HG03520 (cell line): ENCODE results near the gene DIP2C.
"Not testable (repeated sequence)": the region's sequence is repeated elsewhere in the genome, so short reads cannot be mapped to it uniquely, and the experiment has no call there.

Experiments used
- ATAC-seq: cut with Tn5 transposase; IDR thresholded peaks from one replicate; pipeline ENCODE4 v1.9.1; 2021; ENCODE audit warnings: mild to moderate bottlenecking, moderate library complexity; ENCODE audit not compliant: unreplicated experiment

The DIP2C gene

GRCh38 chr10:584497-585290, 104.8 kb downstream of the DIP2C start:
- ATAC-seq, result not testable (repeated sequence)

GRCh38 chr10:583433-583832, 106.0 kb downstream of the DIP2C start:
- ATAC-seq, result no peak

DNA sequence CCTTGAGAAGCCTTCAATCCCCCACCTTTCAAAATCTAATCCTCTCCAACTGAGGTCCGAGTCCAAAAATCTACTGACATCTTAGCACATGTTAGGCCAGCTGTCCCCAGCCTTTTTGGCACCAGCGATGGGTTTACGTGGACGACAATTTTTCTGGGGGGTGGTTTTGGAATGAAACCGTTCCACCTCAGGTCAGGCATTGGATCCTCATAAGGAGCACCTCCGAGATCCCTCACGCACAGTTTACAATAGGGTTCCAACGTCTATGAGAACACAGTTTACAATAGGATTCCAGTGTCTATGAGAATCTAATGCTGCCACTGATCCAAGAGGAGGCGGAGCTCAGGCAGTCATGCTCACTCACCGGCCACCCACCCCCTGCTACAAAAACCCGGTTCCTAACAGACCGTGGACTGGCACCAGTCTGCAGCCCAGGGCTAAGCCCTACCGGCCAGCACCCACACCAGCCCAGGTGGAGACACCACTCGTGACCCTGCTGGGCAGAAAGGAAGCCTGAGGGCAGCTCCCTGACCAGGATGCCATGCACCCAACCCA, 107.6 kb downstream of the DIP2C start:
- no peak for ATAC-seq

DNA sequence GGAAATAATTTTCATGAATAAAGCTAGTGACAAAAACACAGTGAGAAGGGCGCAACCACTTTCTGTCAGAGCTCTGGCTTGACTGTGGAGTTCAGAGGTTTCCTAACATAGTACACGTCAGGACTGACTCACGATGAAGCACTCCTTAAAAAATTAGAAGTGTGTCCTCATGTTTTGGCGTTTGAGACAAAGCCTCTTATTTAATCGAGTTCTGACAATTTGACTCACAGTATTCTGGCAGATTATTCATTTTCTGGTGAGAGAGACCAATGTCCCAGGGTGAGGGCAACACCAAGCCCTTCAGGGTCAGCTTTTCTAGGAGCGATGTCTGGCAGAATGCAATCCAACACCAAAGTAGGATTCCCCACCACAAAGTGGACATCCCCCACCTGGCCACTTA, 108.7 kb downstream of the DIP2C start:
- no peak for ATAC-seq

- no peak for ATAC-seq
Measured at GRCh38 chr10:576130-576465, 113.4 kb downstream of the DIP2C start.

- ATAC-seq, result no peak
Measured at GRCh38 chr10:575402-576129, 113.9 kb downstream of the DIP2C start.

GRCh38 chr10:572696-573095, 116.8 kb downstream of the DIP2C start:
- ATAC-seq, result no peak

DNA sequence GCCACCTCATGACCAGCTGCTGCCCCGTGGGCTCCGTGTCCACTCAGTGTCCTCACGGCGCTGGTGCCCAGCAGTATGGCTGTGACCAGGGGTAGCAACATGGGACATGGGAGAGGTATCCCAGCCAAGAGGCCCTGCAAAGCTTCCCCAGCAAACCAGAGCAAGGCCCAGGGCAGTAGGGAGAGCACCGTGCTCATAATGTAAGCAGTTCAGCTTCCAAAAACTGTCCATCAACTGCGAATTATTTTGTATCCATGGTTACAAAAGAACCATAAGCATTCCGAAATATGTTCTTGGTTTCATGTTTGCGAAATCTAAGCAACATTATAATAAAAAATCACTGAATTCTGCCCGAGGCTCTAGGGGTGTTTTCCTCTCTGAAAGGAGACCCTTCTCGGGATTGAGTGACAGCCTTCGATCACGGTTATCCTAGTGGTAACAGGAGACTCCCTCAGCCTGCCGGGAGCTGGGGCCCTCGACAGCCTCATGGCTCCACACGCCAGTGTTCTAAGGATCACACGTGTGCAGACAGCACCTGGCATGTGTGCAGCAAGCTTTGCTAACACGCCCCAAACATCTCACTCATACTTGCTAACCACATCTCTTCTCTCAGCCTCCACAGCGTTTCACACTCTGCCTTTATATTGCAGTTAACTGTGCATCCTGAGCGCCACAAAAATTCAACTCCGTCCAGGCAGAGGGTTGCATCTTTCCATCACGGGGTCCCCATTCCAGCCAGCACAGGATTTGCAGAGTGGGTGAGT, 117.6 kb downstream of the DIP2C start:
- no peak for ATAC-seq

DNA sequence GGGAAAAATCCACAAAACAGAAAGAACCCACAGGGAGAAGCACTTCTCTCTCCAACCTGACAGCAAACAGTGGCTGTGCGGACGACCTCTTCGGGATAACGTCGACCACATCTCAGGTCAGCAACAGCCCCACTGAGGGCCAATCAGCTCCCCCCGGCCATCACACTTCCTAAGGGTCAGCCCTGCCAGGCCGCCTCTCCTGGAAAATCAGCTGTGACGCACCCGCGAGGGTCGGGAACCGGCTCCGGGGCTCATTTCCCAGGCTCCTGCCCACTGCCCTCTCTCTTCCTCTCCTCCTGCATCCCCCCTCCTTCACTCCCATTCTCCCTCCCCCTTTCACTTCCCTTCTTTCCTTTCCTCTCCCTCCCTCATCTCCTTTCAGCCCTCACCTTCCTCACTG, 118.3 kb downstream of the DIP2C start:
- ATAC-seq, result no peak

DNA sequence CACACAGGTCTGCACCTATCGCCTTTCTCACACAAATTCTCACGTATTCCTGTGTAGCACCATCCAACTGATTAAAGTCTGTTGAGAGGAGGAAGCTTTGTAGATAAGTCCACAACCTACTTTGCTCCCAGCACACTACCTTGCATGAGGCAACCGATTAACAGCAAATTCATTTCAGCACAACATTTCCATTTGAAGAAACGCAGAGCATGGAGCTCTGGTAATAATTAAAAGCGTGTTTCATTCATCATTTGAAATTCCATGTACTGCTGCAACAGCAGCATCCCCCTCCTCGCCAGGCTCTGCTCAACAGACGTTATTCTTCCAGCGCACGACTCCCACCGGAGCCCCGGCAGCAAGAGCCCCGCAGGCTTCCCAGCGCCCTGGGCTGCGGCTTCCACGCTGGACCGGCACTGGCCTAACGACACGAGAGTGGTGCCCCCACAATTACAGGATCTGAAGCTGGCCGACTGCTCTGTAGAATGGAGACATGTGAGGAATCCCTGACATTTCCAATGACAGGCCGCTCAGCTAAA, 118.8 kb downstream of the DIP2C start:
- ATAC-seq, result no peak

DNA sequence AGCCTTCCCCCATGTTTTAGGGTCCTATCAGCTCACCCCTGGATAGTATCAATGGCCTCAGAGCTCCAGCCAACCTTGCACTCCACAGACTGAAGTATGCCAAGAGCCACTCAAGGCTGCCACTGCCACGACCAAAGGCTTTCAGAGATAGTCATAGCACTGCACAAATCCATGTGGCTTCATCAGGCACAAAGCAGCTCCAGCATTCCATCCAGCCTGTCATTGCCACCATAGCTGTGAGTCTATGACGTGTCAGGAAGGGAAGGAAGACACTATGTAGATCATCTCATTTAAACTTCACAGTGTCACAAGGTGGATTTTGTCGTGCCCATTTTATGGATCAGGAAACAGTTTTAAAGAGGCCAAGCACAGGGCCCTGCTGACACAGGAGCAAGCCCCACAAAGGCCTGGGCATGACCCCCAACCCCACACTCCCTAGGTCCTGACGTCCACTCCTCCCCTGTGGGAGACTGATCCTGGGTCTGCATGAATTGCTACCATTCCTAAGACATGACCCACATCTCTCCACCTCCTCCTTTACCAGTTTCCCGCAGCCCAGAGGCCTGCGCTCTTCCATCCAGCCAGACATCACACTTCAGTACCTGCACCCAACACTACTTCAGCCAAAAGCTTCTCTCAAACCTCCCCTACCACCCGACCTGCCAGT, 119.4 kb downstream of the DIP2C start:
- no peak for ATAC-seq

DNA sequence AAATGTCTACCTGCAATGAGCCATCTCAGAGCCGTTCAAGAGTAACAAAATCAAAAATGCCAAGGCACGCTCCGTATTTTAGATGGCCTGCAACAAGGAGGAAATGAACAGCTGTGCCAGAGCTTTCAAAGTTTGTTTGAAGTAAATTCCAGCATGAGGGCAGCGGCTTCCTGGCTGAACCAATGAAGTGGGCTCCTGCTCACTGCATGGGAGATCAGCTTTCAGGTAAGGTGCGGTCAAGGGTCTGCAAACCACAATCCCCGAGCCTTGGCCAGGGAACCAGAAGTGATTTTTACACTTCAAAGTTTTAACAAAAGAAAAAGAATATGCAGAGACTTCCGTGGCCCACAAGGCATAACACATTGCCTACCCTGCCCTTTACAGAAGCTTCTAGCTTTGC, 120.6 kb downstream of the DIP2C start:
- ATAC-seq, result no peak

- ATAC-seq, result no peak
Measured at GRCh38 chr10:567869-568268, 121.6 kb downstream of the DIP2C start.

DNA sequence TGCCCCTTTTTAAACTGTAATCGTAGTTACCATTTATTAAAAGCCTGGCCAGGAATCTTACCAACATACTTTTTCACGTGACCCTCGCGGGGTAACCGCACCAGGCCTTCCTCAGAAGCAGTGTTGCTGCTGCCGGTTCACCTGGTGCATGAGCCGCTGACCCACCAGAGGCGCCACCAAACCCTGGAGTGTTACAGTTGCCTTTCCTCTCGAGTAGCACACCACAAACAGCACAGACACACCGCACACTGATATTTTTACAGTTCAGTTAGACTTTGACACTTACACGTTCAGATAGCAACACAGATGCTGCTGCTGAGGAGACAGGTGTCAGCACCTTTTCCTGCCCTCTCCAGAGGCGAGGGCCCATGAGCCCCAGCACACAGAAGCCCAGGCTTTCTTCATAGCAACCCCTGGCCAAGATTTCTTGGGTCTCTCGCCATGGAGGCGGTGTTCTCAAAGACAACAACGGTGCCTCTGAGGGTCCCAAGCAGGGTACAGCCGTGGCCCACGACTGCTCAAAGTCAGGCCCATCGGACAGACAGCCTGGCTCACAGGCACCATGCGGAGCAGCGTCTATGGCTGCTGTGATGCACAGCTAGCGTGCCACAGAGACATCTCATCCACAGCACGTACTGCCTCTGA, 123.1 kb downstream of the DIP2C start:
- ATAC-seq, result no peak

DNA sequence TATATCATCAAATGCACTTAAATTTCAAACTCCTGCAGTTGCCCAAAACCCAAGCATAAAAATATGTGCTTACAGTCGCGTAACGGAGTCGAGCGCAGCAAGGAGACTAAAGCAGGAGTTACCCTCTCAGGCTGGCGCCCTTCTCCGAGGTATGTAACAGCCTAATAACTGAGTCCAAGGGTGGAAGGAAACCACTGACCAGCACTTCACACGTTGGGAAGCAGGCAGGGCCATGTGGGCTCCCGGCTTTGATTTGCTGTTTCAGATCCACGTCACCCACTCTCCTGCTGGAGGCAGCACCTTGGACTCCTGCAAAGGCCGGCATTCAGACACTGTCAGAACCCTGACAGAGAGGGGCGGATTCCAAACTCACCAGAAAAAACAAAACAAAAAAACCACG, 123.8 kb downstream of the DIP2C start:
- no peak for ATAC-seq

- no peak for ATAC-seq
Measured at GRCh38 chr10:565146-565545, 124.3 kb downstream of the DIP2C start.

DNA sequence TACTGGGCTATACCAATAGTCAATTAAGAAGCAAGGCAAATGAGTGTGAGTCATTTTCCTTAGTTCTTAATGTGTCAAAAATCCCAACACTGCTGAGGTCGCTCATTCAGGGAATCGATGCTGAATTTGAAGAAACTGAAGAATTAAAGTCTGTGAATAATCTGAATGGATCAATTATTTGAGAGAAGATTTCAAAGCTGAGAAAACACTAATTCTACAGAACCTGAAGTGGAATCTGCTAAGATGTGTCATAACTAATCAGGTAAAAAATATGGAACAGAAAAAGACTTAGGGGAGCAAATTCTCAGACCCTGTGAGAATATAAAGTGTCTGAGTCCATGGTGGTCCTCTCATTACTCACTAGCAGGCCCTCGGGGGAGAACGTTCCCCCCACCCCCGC, 125.6 kb downstream of the DIP2C start:
- ATAC-seq, result no peak

- ATAC-seq, result no peak
Measured at GRCh38 chr10:562142-562541, 127.3 kb downstream of the DIP2C start.

DNA sequence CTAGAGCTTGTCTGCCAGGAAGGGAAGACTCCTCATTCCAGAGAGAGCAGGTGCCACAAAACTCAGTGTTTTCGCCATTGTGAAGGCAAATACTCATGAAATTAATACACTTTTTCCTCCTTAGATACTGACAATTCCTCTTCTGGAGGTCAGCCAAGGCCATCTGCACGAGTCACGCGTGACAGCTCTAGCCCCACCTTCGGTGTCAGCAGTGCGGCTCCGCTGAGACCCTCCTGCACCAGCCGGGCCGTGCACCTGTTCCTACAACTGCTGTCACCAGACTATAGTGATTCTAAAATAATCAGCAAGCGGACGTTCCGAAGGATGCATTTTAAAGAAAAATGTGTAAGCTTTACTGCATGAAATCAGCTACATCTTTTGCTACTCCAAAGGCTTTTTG, 127.7 kb downstream of the DIP2C start:
- no peak for ATAC-seq

GRCh38 chr10:560314-560992, 129.0 kb downstream of the DIP2C start:
- ATAC-seq, result no peak
